OCI-LY7 (cell line): Measurements from ENCODE around the gene PNRC1. TPM values are rescaled to one million over a fixed set of nuclear protein-coding genes. Genes with fewer than 3 reads are reported as not detected.

Experiments
- BruUV-seq: library from RNA; stranded (reverse); fragments of 400-500 nt; replicated peaks from 2 replicates; lab custom pipeline; 2021; lab: Mats Ljungman, UMichigan
- CTCF ChIA-PET: fragments of 300-600 bp; sonication (Branson Sonifier 250); formaldehyde crosslinking; loops from one replicate; lab custom pipeline; 2022; ENCODE audit warnings: antibody characterized with exemption; ENCODE audit not compliant: unreplicated experiment; lab: Charles Lee
- POLR2A ChIA-PET: fragments of 300-600 bp; sonication (Branson Sonifier 250); formaldehyde crosslinking; loops from one replicate; lab custom pipeline; 2022; ENCODE audit warnings: antibody characterized with exemption; lab: Charles Lee
- DNase-seq: peaks from one replicate; pipeline ENCODE4 v3.0.0-alpha.2; 2015; ENCODE audit warnings: low spot score
- H2AFZ ChIP-seq: fragments of 200-600 bp; sonication (generic), shearing (Covaris generic); 2 replicates; pipeline ENCODE4 v1.6.1; 2014; ENCODE audit warnings: mild to moderate bottlenecking, antibody characterized with exemption, low read length, moderate library complexity
- H3K27ac ChIP-seq: fragments of 200-600 bp; sonication (generic); 2 replicates; pipeline ENCODE4 v1.5.1; 2014; ENCODE audit warnings: mixed run types, low read depth, mild to moderate bottlenecking, moderate library complexity, low read length, inconsistent platforms; ENCODE audit not compliant: poor library complexity, severe bottlenecking
- H3K36me3 ChIP-seq: fragments of 200-600 bp; sonication (generic); 2 replicates; pipeline ENCODE4 v1.6.1; 2014; ENCODE audit warnings: mild to moderate bottlenecking, antibody characterized with exemption, low read length, moderate library complexity, mixed read lengths; ENCODE audit not compliant: insufficient read depth
- H3K4me1 ChIP-seq: fragments of 200-600 bp; sonication (generic); 2 replicates; pipeline ENCODE4 v1.5.1; 2014; ENCODE audit warnings: mild to moderate bottlenecking, low read length; ENCODE audit not compliant: insufficient read depth, poor library complexity, severe bottlenecking
- H3K4me2 ChIP-seq: fragments of 200-600 bp; sonication (generic); 2 replicates; pipeline ENCODE4 v1.6.1; 2014; ENCODE audit warnings: mild to moderate bottlenecking, low read length
- H3K4me3 ChIP-seq: fragments of 200-600 bp; sonication (generic); 2 replicates; pipeline ENCODE4 v1.5.1; 2014; ENCODE audit warnings: mild to moderate bottlenecking, low read depth, low read length; ENCODE audit not compliant: poor library complexity, severe bottlenecking
- H3K79me2 ChIP-seq: fragments of 200-600 bp; sonication (generic); 2 replicates; pipeline ENCODE4 v1.6.1; 2016; ENCODE audit warnings: low read depth, mild to moderate bottlenecking, low read length, moderate library complexity, mixed read lengths; ENCODE audit not compliant: insufficient read depth
- H3K9me2 ChIP-seq: fragments of 200-600 bp; sonication (generic); 2 replicates; pipeline ENCODE4 v1.6.1; 2016; ENCODE audit warnings: mild to moderate bottlenecking, low read length, mixed read lengths; ENCODE audit not compliant: insufficient read depth
- H3K9me3 ChIP-seq: fragments of 200-600 bp; sonication (generic); 2 replicates; pipeline ENCODE4 v1.6.1; 2014; ENCODE audit warnings: mild to moderate bottlenecking, mixed run types, low read length, mixed read lengths
- H4K20me1 ChIP-seq: fragments of 200-600 bp; sonication (generic); 2 replicates; pipeline ENCODE4 v1.6.1; 2014; ENCODE audit warnings: mild to moderate bottlenecking, antibody characterized with exemption, low read length, moderate library complexity, mixed read lengths; ENCODE audit not compliant: insufficient read depth
- EZH2phosphoT487 ChIP-seq: fragments of 200-600 bp; sonication (generic); IDR thresholded peaks from 2 replicates; pipeline ENCODE4 v1.6.1; 2018; ENCODE audit warnings: low read depth, borderline replicate concordance, mild to moderate bottlenecking, mixed run types, antibody characterized with exemption, low read length, moderate library complexity, mixed read lengths
- intact Hi-C: fragments of 100-400 bp; cut with micrococcal nuclease; formaldehyde crosslinking; loops from one replicate; pipeline ENCODE4 v1.10.0; 2022; ENCODE audit not compliant: unreplicated experiment
- total RNA-seq, 2 experiments: library from RNA; depleted of rRNA in 1 of 2; stranded (reverse); fragments of >200 nt in 1 of 2; shearing (Covaris generic) in 1 of 2; gene quantifications; 2 replicates each; pipeline ENCODE4 v1.2.3, GENCODE V29; 2014 to 2022
- TF ChIP-seq, protein P1 (sequence below): fragments of 200-600 bp; sonication (generic); conservative IDR thresholded peaks from 2 replicates; pipeline ENCODE4 v1.5.1; 2014; ENCODE audit warnings: mild to moderate bottlenecking, antibody characterized with exemption, low read length, moderate library complexity, mixed read lengths

The PNRC1 gene
- total RNA-seq, 2 experiments from 2014 or later = 26.7 to 53.0 TPM

DNA sequence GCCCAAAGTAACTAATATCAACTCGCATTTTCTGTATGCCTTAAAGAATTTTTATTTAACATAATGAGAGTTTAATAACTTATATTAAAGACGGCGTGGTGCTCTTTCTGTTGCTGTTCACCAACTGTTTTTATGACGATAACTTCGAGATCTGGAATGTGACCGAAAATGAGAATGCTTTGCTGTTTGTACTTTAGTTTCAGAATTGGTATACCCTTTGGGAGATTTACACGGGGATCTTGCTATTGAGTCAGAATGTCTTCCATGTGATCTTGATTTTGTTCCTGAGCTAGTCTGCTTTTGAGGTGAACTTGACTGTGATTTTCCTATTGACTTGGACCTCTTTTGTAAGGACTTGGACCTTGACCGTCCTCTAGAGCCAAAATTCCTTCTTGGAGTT, 17.9 kb downstream of the PNRC1 start:
- intact Hi-C loops = no loop called here
- BruUV-seq = no TSS peak
- Histone ChIP-seq H3K27ac (no peak overlapping the region), H3K4me2 (no peak overlapping the region), H3K4me3 (no peak overlapping the region), H3K9me2 (no peaks in the 10 kb centered on the region), H3K4me1 (no peaks in the 10 kb centered on the region), H3K79me2 (no peaks in the 10 kb centered on the region), H2AFZ (no peak overlapping the region), H3K36me3 (no peaks in the 10 kb centered on the region), H4K20me1 (no peaks in the 10 kb centered on the region), H3K9me3 (no peaks in the 10 kb centered on the region)
- POLR2A ChIA-PET = interaction anchor here (0.6 to 1.3 kb wide), 4 partner anchors 10 to 137 kb away, joined by 3 to 6 read pairs (median 4); no protein-coding TSS in a partner anchor
- no peak for DNase-seq
- CTCF ChIA-PET = interaction anchor here (1.0 to 1.3 kb wide), 2 partner anchors 10 to 46 kb away, joined by 3 to 4 read pairs; no protein-coding TSS in a partner anchor
- TF ChIP-seq EZH2phosphoT487 = no peak
- TF ChIP-seq, protein P1, sequence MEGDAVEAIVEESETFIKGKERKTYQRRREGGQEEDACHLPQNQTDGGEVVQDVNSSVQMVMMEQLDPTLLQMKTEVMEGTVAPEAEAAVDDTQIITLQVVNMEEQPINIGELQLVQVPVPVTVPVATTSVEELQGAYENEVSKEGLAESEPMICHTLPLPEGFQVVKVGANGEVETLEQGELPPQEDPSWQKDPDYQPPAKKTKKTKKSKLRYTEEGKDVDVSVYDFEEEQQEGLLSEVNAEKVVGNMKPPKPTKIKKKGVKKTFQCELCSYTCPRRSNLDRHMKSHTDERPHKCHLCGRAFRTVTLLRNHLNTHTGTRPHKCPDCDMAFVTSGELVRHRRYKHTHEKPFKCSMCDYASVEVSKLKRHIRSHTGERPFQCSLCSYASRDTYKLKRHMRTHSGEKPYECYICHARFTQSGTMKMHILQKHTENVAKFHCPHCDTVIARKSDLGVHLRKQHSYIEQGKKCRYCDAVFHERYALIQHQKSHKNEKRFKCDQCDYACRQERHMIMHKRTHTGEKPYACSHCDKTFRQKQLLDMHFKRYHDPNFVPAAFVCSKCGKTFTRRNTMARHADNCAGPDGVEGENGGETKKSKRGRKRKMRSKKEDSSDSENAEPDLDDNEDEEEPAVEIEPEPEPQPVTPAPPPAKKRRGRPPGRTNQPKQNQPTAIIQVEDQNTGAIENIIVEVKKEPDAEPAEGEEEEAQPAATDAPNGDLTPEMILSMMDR = no peak

DNA sequence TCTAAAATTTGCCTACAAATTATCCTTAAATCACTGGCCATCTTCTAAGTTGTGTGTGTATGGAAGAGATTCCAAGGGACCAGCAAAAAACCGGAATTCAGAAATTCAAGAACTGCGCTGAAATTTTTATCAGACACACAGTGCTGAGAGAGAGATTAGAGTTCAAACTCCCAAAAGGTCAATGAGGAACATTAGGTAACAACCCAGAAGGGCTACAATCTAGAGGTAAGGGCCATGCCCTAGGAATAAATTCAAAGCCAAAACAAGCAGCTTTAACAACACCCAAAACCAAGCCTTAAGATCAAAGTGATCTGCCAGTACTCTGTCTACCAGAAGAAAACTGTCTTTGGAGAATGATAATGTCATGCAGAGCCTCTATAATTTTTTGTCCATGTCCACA, 19.6 kb downstream of the PNRC1 start:
- intact Hi-C loops = no loop called here
- Histone ChIP-seq H3K9me3 (no peaks in the 10 kb centered on the region), H3K79me2 (no peaks in the 10 kb centered on the region), H3K27ac (no peak overlapping the region), H3K36me3 (no peaks in the 10 kb centered on the region), H4K20me1 (no peaks in the 10 kb centered on the region), H3K4me3 (no peak overlapping the region), H3K9me2 (no peaks in the 10 kb centered on the region), H2AFZ (no peak overlapping the region), H3K4me1 (no peaks in the 10 kb centered on the region), H3K4me2 (no peak overlapping the region)
- no peak for TF ChIP-seq EZH2phosphoT487
- TF ChIP-seq, protein P1 = no peak
- POLR2A ChIA-PET = no interaction called here
- BruUV-seq = no TSS peak
- CTCF ChIA-PET = no interaction called here
- no peak for DNase-seq

DNA sequence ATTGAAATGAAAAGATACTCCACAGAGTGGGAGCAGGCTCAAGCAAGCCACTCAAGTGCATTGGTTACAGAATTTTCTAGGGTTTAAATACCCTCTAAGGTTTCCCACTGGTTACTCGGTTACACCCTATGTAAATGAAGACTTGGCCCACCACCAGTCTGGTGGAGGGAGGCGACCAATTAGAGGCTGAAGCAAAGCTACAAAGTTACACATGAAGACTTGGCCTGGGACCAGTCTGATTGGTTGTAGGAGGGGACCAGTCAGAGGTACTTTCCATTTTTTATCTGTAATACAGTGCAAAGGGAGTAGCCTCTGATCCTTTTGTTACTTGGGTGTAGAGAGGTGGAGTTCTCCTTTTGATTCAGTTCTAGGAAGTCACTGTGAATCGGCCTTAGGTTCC, 29.7 kb downstream of the PNRC1 start:
- DNase-seq = no peak
- Histone ChIP-seq H3K9me2 (no peaks in the 10 kb centered on the region), H2AFZ (no peak overlapping the region), H3K4me1 (no peaks in the 10 kb centered on the region), H3K36me3 (no peaks in the 10 kb centered on the region), H3K4me2 (no peak overlapping the region), H3K4me3 (no peak overlapping the region), H3K9me3 (no peaks in the 10 kb centered on the region), H3K79me2 (no peaks in the 10 kb centered on the region), H3K27ac (no peak overlapping the region), H4K20me1 (no peaks in the 10 kb centered on the region)
- POLR2A ChIA-PET = interaction anchor here (0.6 to 1.5 kb wide), 4 partner anchors 35 to 503 kb away, joined by 3 to 4 read pairs (median 4); partner anchors contain the start of gene PM20D2
- no TSS peak for BruUV-seq
- intact Hi-C loops = no loop called here
- CTCF ChIA-PET = no interaction called here
- TF ChIP-seq, protein P1 = no peak
- TF ChIP-seq EZH2phosphoT487 = no peak
